Activated CD4-positive, alpha-beta T cell treated with anti-CD3 and anti-CD28 coated beads for 36 hours (primary cell): Measurements from ENCODE around the gene ST3GAL6. TPM values are rescaled to one million over a fixed set of nuclear protein-coding genes. Genes with fewer than 3 reads are reported as not detected.

ENCODE experiments used
- ATAC-seq: fragments of 200-7000 bp; cut with Tn5 transposase; one replicate; pipeline ENCODE4 v1.10.0; 2021; ENCODE audit warnings: mild to moderate bottlenecking, moderate library complexity
- CTCF ChIA-PET: fragments of 350-600 bp; sonication (Branson Sonifier 250); formaldehyde crosslinking; loops from one replicate; lab custom pipeline; 2021; ENCODE audit warnings: antibody characterized with exemption; lab: Charles Lee
- POLR2A ChIA-PET: fragments of 350-600 bp; sonication (Branson Sonifier 250); formaldehyde crosslinking; loops from one replicate; lab custom pipeline; 2021; ENCODE audit warnings: antibody characterized with exemption, inconsistent platforms; lab: Charles Lee
- DNase-seq: peaks from one replicate; pipeline ENCODE4 v3.0.0-alpha.2; 2020
- H3K27ac Mint-ChIP-seq: one replicate; pipeline ENCODE4 v1.8.0; 2021; ENCODE audit warnings: mixed read lengths
- H3K27me3 Mint-ChIP-seq: one replicate; pipeline ENCODE4 v1.8.0; 2021; ENCODE audit warnings: mixed read lengths
- H3K36me3 Mint-ChIP-seq: one replicate; pipeline ENCODE4 v1.8.0; 2021; ENCODE audit warnings: low read depth, mixed read lengths
- H3K4me1 Mint-ChIP-seq: one replicate; pipeline ENCODE4 v1.8.0; 2021; ENCODE audit warnings: mixed read lengths
- H3K4me3 Mint-ChIP-seq: one replicate; pipeline ENCODE4 v1.8.0; 2021; ENCODE audit warnings: mild to moderate bottlenecking, moderate library complexity, mixed read lengths
- H3K9me3 Mint-ChIP-seq: one replicate; pipeline ENCODE4 v1.8.0; 2021; ENCODE audit warnings: low read depth, mixed read lengths
- intact Hi-C, 2 experiments: fragments of 100-400 bp; cut with DNase I in 1 of 2; cut with micrococcal nuclease in 1 of 2; formaldehyde crosslinking; loops; one replicate each; pipeline versions ENCODE4 v1.14.2 to v1.15.1; 2022 to 2024; cut with DNase I, micrococcal nuclease
- total RNA-seq, 2 experiments: library from RNA; stranded (reverse); gene quantifications; one replicate each; pipeline ENCODE4 v1.2.3, GENCODE V29; 2021

Gene ST3GAL6
- total RNA-seq, 2 experiments from 2014 or later = not detected

- ChIA-PET POLR2A (no interaction called here), CTCF (interaction anchor here (0.7 kb wide), 1 partner anchor 17 kb away, joined by 3 read pairs; no protein-coding TSS in a partner anchor)
- Mint-ChIP-seq H3K4me3 (no peak overlapping the region), H3K36me3 (no peaks in the 10 kb centered on the region), H3K4me1 (no peaks in the 10 kb centered on the region), H3K27me3 (peaks cover 26% of the 10 kb centered on the region), H3K9me3 (no peaks in the 10 kb centered on the region), H3K27ac (no peak overlapping the region)
- DNase-seq (no peak), ATAC-seq (no peak)
- intact Hi-C loops = no loop called here
Observed at GRCh38 chr3:98740324-98740723, 22.8 kb upstream of the ST3GAL6 start.

- ChIA-PET POLR2A (no interaction called here), CTCF (no interaction called here)
- Mint-ChIP-seq H3K36me3 (no peaks in the 10 kb centered on the region), H3K4me3 (no peak overlapping the region), H3K27ac (no peak overlapping the region), H3K4me1 (no peaks in the 10 kb centered on the region), H3K9me3 (no peaks in the 10 kb centered on the region), H3K27me3 (peaks cover 27% of the 10 kb centered on the region)
- no peak for DNase-seq
- no peak for ATAC-seq
- intact Hi-C loops = no loop called here
Observed at GRCh38 chr3:98741121-98741716, 21.9 kb upstream of the ST3GAL6 start.

DNA sequence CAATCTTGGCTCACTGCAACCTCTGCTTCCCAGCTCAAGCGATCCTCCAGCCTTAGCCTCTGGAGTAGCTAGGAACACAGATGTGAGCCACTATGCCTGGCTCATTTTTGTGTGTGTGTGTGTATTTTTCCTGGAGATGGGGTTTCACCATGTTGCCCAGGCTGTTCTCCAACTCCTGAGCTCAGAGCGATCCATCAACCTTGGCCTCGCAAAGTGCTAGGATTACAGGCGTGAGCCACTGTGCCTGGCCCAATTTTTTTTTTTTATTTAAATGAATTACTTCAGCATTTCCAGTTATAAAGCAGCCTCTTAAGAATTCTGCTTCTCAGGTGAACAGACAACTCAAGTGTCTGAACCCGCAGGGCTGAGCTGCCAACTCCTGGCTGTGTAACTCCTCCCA, 20.1 kb upstream of the ST3GAL6 start:
- Mint-ChIP-seq H3K27ac (no peak overlapping the region), H3K9me3 (no peaks in the 10 kb centered on the region), H3K4me1 (no peaks in the 10 kb centered on the region), H3K36me3 (no peaks in the 10 kb centered on the region), H3K4me3 (no peak overlapping the region), H3K27me3 (peaks cover 19% of the 10 kb centered on the region)
- CTCF ChIA-PET = interaction anchor here (0.7 kb wide), 1 partner anchor 14 kb away, joined by 3 read pairs; no protein-coding TSS in a partner anchor
- no peak for ATAC-seq
- POLR2A ChIA-PET = no interaction called here
- DNase-seq = no peak
- intact Hi-C loops = no loop called here

GRCh38 chr3:98744283-98744682, 18.9 kb upstream of the ST3GAL6 start:
- H3K27me3 Mint-ChIP-seq = peaks cover 18% of the 10 kb centered on the region
- CTCF ChIA-PET = interaction anchor here (0.6 kb wide), 1 partner anchor 12 kb away, joined by 3 read pairs; no protein-coding TSS in a partner anchor
- no peaks in the 10 kb centered on the region for H3K9me3 Mint-ChIP-seq
- no peaks in the 10 kb centered on the region for H3K36me3 Mint-ChIP-seq
- no peaks in the 10 kb centered on the region for H3K4me1 Mint-ChIP-seq
- no peak for DNase-seq
- POLR2A ChIA-PET = no interaction called here
- intact Hi-C loops = no loop called here
- H3K27ac Mint-ChIP-seq = no peak overlapping the region
- no peak for ATAC-seq
- H3K4me3 Mint-ChIP-seq = no peak overlapping the region

DNA sequence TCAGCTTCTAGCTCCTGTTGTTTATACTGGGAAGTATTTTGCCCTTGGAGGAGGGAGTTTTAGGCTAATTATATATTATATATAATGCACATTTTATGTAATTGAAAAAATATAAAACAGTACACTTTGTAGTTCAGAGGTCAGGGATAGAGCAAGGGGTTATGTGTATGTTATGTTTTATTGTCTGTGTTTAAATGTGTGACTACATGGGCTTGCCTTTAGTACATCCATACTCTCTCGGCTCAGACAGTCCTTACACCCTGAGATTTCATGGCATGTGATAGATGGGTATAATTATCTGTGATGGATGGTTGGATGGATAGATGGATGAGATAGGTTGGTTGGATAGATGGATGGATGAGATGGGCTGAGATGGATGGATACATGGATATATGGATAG, 17.4 kb upstream of the ST3GAL6 start:
- ChIA-PET POLR2A (no interaction called here), CTCF (no interaction called here)
- ATAC-seq = no peak
- DNase-seq = no peak
- no peak overlapping the region for H3K4me3 Mint-ChIP-seq
- no peaks in the 10 kb centered on the region for H3K9me3 Mint-ChIP-seq
- intact Hi-C loops = no loop called here
- H3K4me1 Mint-ChIP-seq = no peaks in the 10 kb centered on the region
- H3K36me3 Mint-ChIP-seq = no peaks in the 10 kb centered on the region
- no peak overlapping the region for H3K27ac Mint-ChIP-seq
- peaks cover 15% of the 10 kb centered on the region for H3K27me3 Mint-ChIP-seq

DNA sequence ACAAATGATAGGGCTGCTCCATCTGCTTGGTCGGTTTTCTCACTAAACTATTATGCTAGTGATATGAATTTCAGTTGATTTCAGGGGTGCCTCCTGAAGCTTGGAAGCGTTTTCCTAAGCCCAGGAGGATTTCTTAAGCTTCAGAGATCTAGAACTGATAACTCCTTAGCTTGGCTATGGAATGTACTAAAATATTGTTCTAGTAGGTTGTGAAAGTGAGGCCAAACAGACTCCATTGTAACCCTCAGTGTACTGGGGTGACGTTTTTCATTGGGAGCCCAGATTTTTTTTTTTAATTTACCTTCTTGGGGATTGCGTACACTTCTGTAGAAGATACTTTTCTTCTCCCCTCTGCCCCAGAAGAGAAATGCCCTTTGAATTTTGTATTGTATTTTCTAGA, 17.0 kb upstream of the ST3GAL6 start:
- H3K27ac Mint-ChIP-seq = no peak overlapping the region
- H3K4me1 Mint-ChIP-seq = no peaks in the 10 kb centered on the region
- POLR2A ChIA-PET = no interaction called here
- H3K27me3 Mint-ChIP-seq = peaks cover 15% of the 10 kb centered on the region
- CTCF ChIA-PET = no interaction called here
- H3K9me3 Mint-ChIP-seq = no peaks in the 10 kb centered on the region
- H3K36me3 Mint-ChIP-seq = no peaks in the 10 kb centered on the region
- DNase-seq (no peak), ATAC-seq (no peak)
- H3K4me3 Mint-ChIP-seq = no peak overlapping the region
- intact Hi-C loops = no loop called here

DNA sequence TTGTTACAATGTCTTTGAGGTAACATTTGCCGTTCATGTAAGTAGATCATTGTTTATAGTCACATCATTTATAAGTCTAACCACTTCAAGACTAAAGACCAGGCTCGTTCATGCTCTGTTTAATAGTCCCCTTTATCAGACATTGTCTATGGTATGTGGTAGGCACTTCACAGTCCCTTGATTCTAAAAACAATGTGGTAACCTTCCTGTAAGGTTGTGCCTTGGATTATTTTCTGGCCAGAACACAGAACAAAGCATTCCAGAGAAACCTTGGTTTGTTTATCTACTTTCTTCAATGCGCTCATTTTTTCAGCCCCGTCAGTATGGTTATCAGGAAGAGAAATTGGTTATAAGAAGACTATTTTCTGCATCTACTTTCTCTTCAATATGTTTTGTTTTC, 16.3 kb upstream of the ST3GAL6 start:
- CTCF ChIA-PET = no interaction called here
- Mint-ChIP-seq H3K4me1 (no peaks in the 10 kb centered on the region), H3K36me3 (no peaks in the 10 kb centered on the region), H3K27me3 (peaks cover 12% of the 10 kb centered on the region), H3K4me3 (no peak overlapping the region), H3K9me3 (no peaks in the 10 kb centered on the region), H3K27ac (no peak overlapping the region)
- DNase-seq = no peak
- ATAC-seq = no peak
- POLR2A ChIA-PET = no interaction called here
- intact Hi-C loops = no loop called here

DNA sequence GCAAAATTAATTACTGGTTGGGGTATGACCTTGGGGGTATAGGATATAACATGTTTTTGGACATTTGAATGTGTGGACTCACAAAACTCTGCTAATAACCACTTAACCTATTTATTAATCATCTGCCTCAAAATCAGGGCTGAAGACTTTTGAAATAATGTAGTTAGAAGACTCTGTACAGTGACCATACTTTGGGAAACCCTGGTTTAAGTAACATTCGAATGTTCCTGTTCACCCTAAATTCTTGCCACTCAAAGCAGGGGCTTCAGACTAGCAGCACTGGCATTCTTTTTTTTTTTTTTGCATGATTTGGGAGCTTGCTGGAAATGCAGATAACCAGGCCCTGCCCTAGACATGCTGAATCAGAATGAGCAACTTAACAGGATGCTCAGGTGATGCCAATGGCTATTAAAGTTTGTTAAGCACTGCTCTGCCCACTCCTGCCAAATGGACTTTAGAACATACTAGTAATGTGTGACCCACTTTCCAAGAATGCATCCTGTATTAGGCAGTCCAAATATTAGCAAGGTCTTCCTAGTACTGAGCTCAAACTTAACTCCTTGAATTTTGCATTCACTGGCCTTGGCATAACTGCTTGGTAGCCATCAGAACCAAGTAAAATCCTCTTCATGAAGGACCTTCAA, 12.7 kb upstream of the ST3GAL6 start:
- Mint-ChIP-seq H3K4me1 (no peaks in the 10 kb centered on the region), H3K9me3 (no peaks in the 10 kb centered on the region), H3K36me3 (no peaks in the 10 kb centered on the region), H3K4me3 (no peak overlapping the region), H3K27me3 (peaks cover 13% of the 10 kb centered on the region), H3K27ac (no peak overlapping the region)
- ATAC-seq (no peak), DNase-seq (no peak)
- intact Hi-C loops = no loop called here
- ChIA-PET POLR2A (no interaction called here), CTCF (no interaction called here)

DNA sequence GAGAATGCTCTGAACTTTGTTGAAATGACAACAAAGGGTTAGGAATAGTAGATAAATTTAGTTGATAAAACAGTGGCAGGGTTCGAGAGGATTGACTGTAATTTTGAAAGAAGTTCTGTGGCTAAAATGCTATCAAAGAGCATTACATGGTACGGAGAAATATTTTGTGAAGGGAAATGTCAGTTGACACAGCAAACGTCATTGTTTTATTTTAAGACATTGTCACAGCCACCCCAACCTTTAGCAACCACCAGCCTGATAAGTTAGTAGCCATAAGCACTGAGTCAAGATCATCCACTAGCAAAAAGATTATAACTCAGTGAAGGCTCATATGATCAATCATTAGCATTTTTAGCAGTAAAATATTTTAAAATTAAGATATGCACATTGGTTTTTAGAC, 8.7 kb upstream of the ST3GAL6 start:
- Mint-ChIP-seq H3K27me3 (peaks cover 5% of the 10 kb centered on the region), H3K36me3 (no peaks in the 10 kb centered on the region), H3K27ac (no peak overlapping the region), H3K4me3 (no peak overlapping the region), H3K4me1 (no peaks in the 10 kb centered on the region), H3K9me3 (no peaks in the 10 kb centered on the region)
- ChIA-PET POLR2A (no interaction called here), CTCF (no interaction called here)
- ATAC-seq (no peak), DNase-seq (no peak)
- intact Hi-C loops = no loop called here

GRCh38 chr3:98755601-98756000, 7.5 kb upstream of the ST3GAL6 start:
- H3K36me3 Mint-ChIP-seq = no peaks in the 10 kb centered on the region
- CTCF ChIA-PET = no interaction called here
- ATAC-seq = no peak
- intact Hi-C loops = no loop called here
- POLR2A ChIA-PET = no interaction called here
- H3K4me3 Mint-ChIP-seq = no peak overlapping the region
- H3K27me3 Mint-ChIP-seq = peaks cover 8% of the 10 kb centered on the region
- DNase-seq = no peak
- no peak overlapping the region for H3K27ac Mint-ChIP-seq
- no peaks in the 10 kb centered on the region for H3K4me1 Mint-ChIP-seq
- H3K9me3 Mint-ChIP-seq = no peaks in the 10 kb centered on the region

- POLR2A ChIA-PET = no interaction called here
- H3K9me3 Mint-ChIP-seq = no peaks in the 10 kb centered on the region
- H3K27me3 Mint-ChIP-seq = peaks cover 14% of the 10 kb centered on the region
- no peak overlapping the region for H3K4me3 Mint-ChIP-seq
- intact Hi-C loops = no loop called here
- no peak for ATAC-seq
- no peak overlapping the region for H3K27ac Mint-ChIP-seq
- H3K4me1 Mint-ChIP-seq = no peaks in the 10 kb centered on the region
- no peak for DNase-seq
- no peaks in the 10 kb centered on the region for H3K36me3 Mint-ChIP-seq
- CTCF ChIA-PET = no interaction called here
Observed at GRCh38 chr3:98759629-98760028, 3.5 kb upstream of the ST3GAL6 start.

- CTCF ChIA-PET = no interaction called here
- H3K27me3 Mint-ChIP-seq = peaks cover 12% of the 10 kb centered on the region
- POLR2A ChIA-PET = no interaction called here
Observed at GRCh38 chr3:98761643-98762229, 1.4 kb upstream of the ST3GAL6 start.

More at GRCh38 chr3:98761643-98762229, 1.4 kb upstream of the ST3GAL6 start:
- DNase-seq (no peak), ATAC-seq (no peak)
- no peaks in the 10 kb centered on the region for H3K4me1 Mint-ChIP-seq
- intact Hi-C loops = no loop called here
- H3K27ac Mint-ChIP-seq = no peak overlapping the region
- no peaks in the 10 kb centered on the region for H3K9me3 Mint-ChIP-seq
- no peaks in the 10 kb centered on the region for H3K36me3 Mint-ChIP-seq
- no peak overlapping the region for H3K4me3 Mint-ChIP-seq
